ENCODE measurements around the gene PRDX4.

The PRDX4 gene

GRCh38 chrX:23720117-23720677, 52.9 kb downstream of the PRDX4 start:
- no peaks in the 10 kb centered on the region for H3K4me1 ChIP-seq (ENCODE audit: insufficient read depth, low read length)
- H3K79me2 ChIP-seq (ENCODE audit: insufficient read depth, low read length), result no peaks in the 10 kb centered on the region
- H3K27ac ChIP-seq (ENCODE audit: low read length), result no peak overlapping the region
- H3K27me3 ChIP-seq (ENCODE audit: insufficient read depth, low read length, poor library complexity), result no peaks in the 10 kb centered on the region
- no peaks in the 10 kb centered on the region for H3K36me3 ChIP-seq (ENCODE audit: insufficient read depth, low read length)
- no peaks in the 10 kb centered on the region for H4K20me1 ChIP-seq (ENCODE audit: insufficient read depth, low read length)
- no peak overlapping the region for H3K4me3 ChIP-seq (ENCODE audit: low read depth in 1 of 2, low read length in 2 of 2)
- H2AFZ ChIP-seq (ENCODE audit: low read depth, low read length), result no peak overlapping the region
- H3K9me3 ChIP-seq (ENCODE audit: insufficient read depth, low read length, severe bottlenecking), result no peaks in the 10 kb centered on the region
- H3K9ac ChIP-seq (ENCODE audit: low read depth, low read length), result no peak overlapping the region
- ATAC-seq (ENCODE audit: insufficient read depth, low read depth) (no peak), DNase-seq (no peak)
- H3K4me2 ChIP-seq (ENCODE audit: insufficient read depth, low read length), result no peak overlapping the region
- TF ChIP-seq EZH2 (IDR thresholded peaks at IDR 0.05; ENCODE audit: borderline replicate concordance, low read depth, low read length, severe bottlenecking) (no peak), CTCF (IDR thresholded peaks at IDR 0.05; ENCODE audit: borderline replicate concordance, extremely low read depth, low read length, poor library complexity, severe bottlenecking) (no peak)

GRCh38 chrX:23726191-23726590, 58.9 kb downstream of the PRDX4 start:
- TF ChIP-seq CTCF (IDR thresholded peaks at IDR 0.05; ENCODE audit: borderline replicate concordance, extremely low read depth, low read length, poor library complexity, severe bottlenecking) (no peak), EZH2 (IDR thresholded peaks at IDR 0.05; ENCODE audit: borderline replicate concordance, low read depth, low read length, severe bottlenecking) (no peak)
- no peaks in the 10 kb centered on the region for H3K4me1 ChIP-seq (ENCODE audit: insufficient read depth, low read length)
- no peak overlapping the region for H3K4me3 ChIP-seq (ENCODE audit: low read depth in 1 of 2, low read length in 2 of 2)
- no peaks in the 10 kb centered on the region for H4K20me1 ChIP-seq (ENCODE audit: insufficient read depth, low read length)
- H3K79me2 ChIP-seq (ENCODE audit: insufficient read depth, low read length), result no peaks in the 10 kb centered on the region
- no peak overlapping the region for H3K27ac ChIP-seq (ENCODE audit: low read length)
- H3K9me3 ChIP-seq (ENCODE audit: insufficient read depth, low read length, severe bottlenecking), result no peaks in the 10 kb centered on the region
- no peak overlapping the region for H2AFZ ChIP-seq (ENCODE audit: low read depth, low read length)
- H3K4me2 ChIP-seq (ENCODE audit: insufficient read depth, low read length), result no peak overlapping the region
- no peaks in the 10 kb centered on the region for H3K27me3 ChIP-seq (ENCODE audit: insufficient read depth, low read length, poor library complexity)
- no peaks in the 10 kb centered on the region for H3K36me3 ChIP-seq (ENCODE audit: insufficient read depth, low read length)
- ATAC-seq (ENCODE audit: insufficient read depth, low read depth), result no peak
- H3K9ac ChIP-seq (ENCODE audit: low read depth, low read length), result no peak overlapping the region
- DNase-seq, result no peak

GRCh38 chrX:23727206-23727605, 59.9 kb downstream of the PRDX4 start:
- TF ChIP-seq EZH2 (IDR thresholded peaks at IDR 0.05; ENCODE audit: borderline replicate concordance, low read depth, low read length, severe bottlenecking) (no peak), CTCF (IDR thresholded peaks at IDR 0.05; ENCODE audit: borderline replicate concordance, extremely low read depth, low read length, poor library complexity, severe bottlenecking) (no peak)
- DNase-seq, result no peak
- Histone ChIP-seq H3K4me2 (ENCODE audit: insufficient read depth, low read length) (no peak overlapping the region), H2AFZ (ENCODE audit: low read depth, low read length) (no peak overlapping the region), H3K36me3 (ENCODE audit: insufficient read depth, low read length) (no peaks in the 10 kb centered on the region), H3K9me3 (ENCODE audit: insufficient read depth, low read length, severe bottlenecking) (no peaks in the 10 kb centered on the region), H3K4me3 (ENCODE audit: low read depth in 1 of 2, low read length in 2 of 2) (no peak overlapping the region), H3K9ac (ENCODE audit: low read depth, low read length) (no peak overlapping the region), H4K20me1 (ENCODE audit: insufficient read depth, low read length) (no peaks in the 10 kb centered on the region), H3K4me1 (ENCODE audit: insufficient read depth, low read length) (no peaks in the 10 kb centered on the region), H3K27ac (ENCODE audit: low read length) (no peak overlapping the region), H3K27me3 (ENCODE audit: insufficient read depth, low read length, poor library complexity) (no peaks in the 10 kb centered on the region), H3K79me2 (ENCODE audit: insufficient read depth, low read length) (no peaks in the 10 kb centered on the region)
- no peak for ATAC-seq (ENCODE audit: insufficient read depth, low read depth)

- no peaks in the 10 kb centered on the region for H3K4me1 ChIP-seq (ENCODE audit: insufficient read depth, low read length)
- H3K4me2 ChIP-seq (ENCODE audit: insufficient read depth, low read length), result no peak overlapping the region
- no peaks in the 10 kb centered on the region for H3K36me3 ChIP-seq (ENCODE audit: insufficient read depth, low read length)
- ATAC-seq (ENCODE audit: insufficient read depth, low read depth), result no peak
- H3K4me3 ChIP-seq (ENCODE audit: low read depth in 1 of 2, low read length in 2 of 2), result no peak overlapping the region
- H4K20me1 ChIP-seq (ENCODE audit: insufficient read depth, low read length), result no peaks in the 10 kb centered on the region
- H3K27me3 ChIP-seq (ENCODE audit: insufficient read depth, low read length, poor library complexity), result no peaks in the 10 kb centered on the region
- H3K9ac ChIP-seq (ENCODE audit: low read depth, low read length), result no peak overlapping the region
- no peak overlapping the region for H2AFZ ChIP-seq (ENCODE audit: low read depth, low read length)
- H3K27ac ChIP-seq (ENCODE audit: low read length), result no peak overlapping the region
- TF ChIP-seq EZH2 (IDR thresholded peaks at IDR 0.05; ENCODE audit: borderline replicate concordance, low read depth, low read length, severe bottlenecking) (no peak), CTCF (IDR thresholded peaks at IDR 0.05; ENCODE audit: borderline replicate concordance, extremely low read depth, low read length, poor library complexity, severe bottlenecking) (no peak)
- DNase-seq, result no peak
- H3K79me2 ChIP-seq (ENCODE audit: insufficient read depth, low read length), result no peaks in the 10 kb centered on the region
- H3K9me3 ChIP-seq (ENCODE audit: insufficient read depth, low read length, severe bottlenecking), result no peaks in the 10 kb centered on the region
Measured at GRCh38 chrX:23729214-23729613, 61.9 kb downstream of the PRDX4 start.
